ENCODE data around the gene ACOT7. TPM values are rescaled to one million over a fixed set of nuclear protein-coding genes. Genes with fewer than 3 reads are reported as not detected.

The ACOT7 gene
- total RNA-seq, 2 experiments from 2014 or later = 23.4 to 53.6 TPM

GRCh38 chr1:6276811-6277555, 116.6 kb downstream of the ACOT7 start:
- Histone ChIP-seq H3K27ac (ENCODE audit: low read depth, low read length, poor library complexity, severe bottlenecking) (no peak overlapping the region), H3K36me3 (ENCODE audit: insufficient read depth, low read length) (no peaks in the 10 kb centered on the region), H3K4me1 (ENCODE audit: insufficient read depth, low read length, poor library complexity, severe bottlenecking) (no peaks in the 10 kb centered on the region), H3K9me2 (ENCODE audit: insufficient read depth, low read length) (no peaks in the 10 kb centered on the region), H3K4me2 (ENCODE audit: low read length) (no peak overlapping the region), H3K79me2 (ENCODE audit: insufficient read depth, low read depth, low read length) (no peaks in the 10 kb centered on the region), H2AFZ (ENCODE audit: low read length) (no peak overlapping the region), H3K4me3 (ENCODE audit: low read depth, low read length, poor library complexity, severe bottlenecking) (no peak overlapping the region), H3K9me3 (ENCODE audit: low read length) (no peaks in the 10 kb centered on the region), H4K20me1 (ENCODE audit: insufficient read depth, low read length) (no peaks in the 10 kb centered on the region)
- DNase-seq (ENCODE audit: low spot score) = no peak
- intact Hi-C loops (cut with micrococcal nuclease; ENCODE audit: unreplicated experiment) = no loop called here
- BruUV-seq (replicated peaks) = no TSS peak
- CTCF ChIA-PET (ENCODE audit: unreplicated experiment) = no interaction called here
- POLR2A ChIA-PET = no interaction called here
- TF ChIP-seq EZH2phosphoT487 (IDR thresholded peaks at IDR 0.05; ENCODE audit: borderline replicate concordance, low read depth, low read length) = no peak
- TF ChIP-seq CTCF (conservative IDR thresholded peaks at IDR 0.05; ENCODE audit: low read length) = no peak

- POLR2A ChIA-PET = no interaction called here
Measured at GRCh38 chr1:6275826-6276782, 117.5 kb downstream of the ACOT7 start.

More at GRCh38 chr1:6275826-6276782, 117.5 kb downstream of the ACOT7 start:
- Histone ChIP-seq H3K4me1 (ENCODE audit: insufficient read depth, low read length, poor library complexity, severe bottlenecking) (no peaks in the 10 kb centered on the region), H3K36me3 (ENCODE audit: insufficient read depth, low read length) (no peaks in the 10 kb centered on the region), H3K4me2 (ENCODE audit: low read length) (no peak overlapping the region), H4K20me1 (ENCODE audit: insufficient read depth, low read length) (no peaks in the 10 kb centered on the region), H3K9me2 (ENCODE audit: insufficient read depth, low read length) (no peaks in the 10 kb centered on the region), H3K9me3 (ENCODE audit: low read length) (no peaks in the 10 kb centered on the region), H3K27ac (ENCODE audit: low read depth, low read length, poor library complexity, severe bottlenecking) (no peak overlapping the region), H3K4me3 (ENCODE audit: low read depth, low read length, poor library complexity, severe bottlenecking) (no peak overlapping the region), H2AFZ (ENCODE audit: low read length) (no peak overlapping the region), H3K79me2 (ENCODE audit: insufficient read depth, low read depth, low read length) (no peaks in the 10 kb centered on the region)
- intact Hi-C loops (cut with micrococcal nuclease; ENCODE audit: unreplicated experiment) = no loop called here
- TF ChIP-seq EZH2phosphoT487 (IDR thresholded peaks at IDR 0.05; ENCODE audit: borderline replicate concordance, low read depth, low read length) = no peak
- TF ChIP-seq CTCF (conservative IDR thresholded peaks at IDR 0.05; ENCODE audit: low read length) = no peak
- BruUV-seq (replicated peaks) = no TSS peak
- CTCF ChIA-PET (ENCODE audit: unreplicated experiment) = no interaction called here
- DNase-seq (ENCODE audit: low spot score) = no peak

Measured in OCI-LY7 (cell line).